ENCODE data around the gene ACTR3.

ACTR3 gene

DNA sequence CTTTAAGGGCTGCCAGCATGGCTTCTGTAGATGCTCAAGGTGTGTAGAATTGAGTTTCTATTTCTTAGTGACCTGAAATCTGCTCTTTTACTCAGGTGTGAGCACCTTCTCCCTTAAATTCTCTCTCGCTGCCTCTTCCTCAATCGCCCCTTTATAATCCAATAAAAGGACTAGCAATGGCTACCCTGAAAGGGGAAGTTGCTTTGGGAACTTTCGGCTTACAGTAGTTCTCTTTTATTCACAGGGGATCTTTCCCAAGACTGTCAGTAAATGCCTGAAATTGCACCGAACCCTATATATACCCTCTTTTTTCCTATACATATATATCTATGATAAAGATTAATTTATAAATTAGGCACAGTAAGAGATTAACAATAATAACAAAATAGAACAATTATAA is 121.8 kb downstream of the ACTR3 start:
- Histone ChIP-seq H3K9me2 (replicated peaks; ENCODE audit: insufficient read depth, low read length) (no peaks in the 10 kb centered on the region), H3K9me3 (ENCODE audit: insufficient read depth, low read length) (no peaks in the 10 kb centered on the region), H3K9ac (ENCODE audit: low read length) (no peak overlapping the region), H3K27ac (ENCODE audit: low read depth, low read length) (no peak overlapping the region), H3K4me3 (ENCODE audit: insufficient read depth, low read length, poor library complexity, severe bottlenecking) (no peak overlapping the region), H2AFZ (ENCODE audit: low read depth, low read length, severe bottlenecking) (no peak overlapping the region), H3K4me2 (ENCODE audit: low read depth, low read length, poor library complexity, severe bottlenecking) (no peak overlapping the region), H3K36me3 (ENCODE audit: low read length) (no peaks in the 10 kb centered on the region), H3K27me3 (ENCODE audit: low read length) (no peaks in the 10 kb centered on the region), H4K20me1 (ENCODE audit: low read depth, low read length) (no peaks in the 10 kb centered on the region), H3K79me2 (ENCODE audit: insufficient read depth, low read length) (no peaks in the 10 kb centered on the region), H3F3A (ENCODE audit: insufficient read depth) (no peaks in the 10 kb centered on the region)
- TF ChIP-seq EZH2phosphoT487 (conservative IDR thresholded peaks at IDR 0.05; ENCODE audit: low read length) (no peak), CTCF (IDR thresholded peaks at IDR 0.05; ENCODE audit: insufficient read depth, low read length, poor library complexity, severe bottlenecking) (no peak)
